Thyroid gland (tissue), 4 donors: Measurements from ENCODE around the gene PIP5KL1.

Source experiments
- POLR2A ChIP-seq, 2 donors: fragments of 450-650 bp; IDR thresholded peaks; one replicate each; pipeline ENCODE4 v1.6.1; 2017; ENCODE audit warnings: antibody characterized with exemption in 2 of 2, mild to moderate bottlenecking in 2 of 2, moderate library complexity in 1 of 2
- TF ChIP-seq, protein P1 (sequence below), 6 experiments: fragments of 200-600 bp in 3 of 6; fragments of 450-650 bp in 3 of 6; sonication (generic) in 3 of 6; IDR thresholded peaks; one replicate each; pipeline ENCODE4 v1.5.1; 2016 to 2019; ENCODE audit warnings: antibody characterized with exemption in 6 of 6, mild to moderate bottlenecking in 2 of 6, inconsistent platforms in 1 of 6, moderate library complexity in 1 of 6

DNA sequence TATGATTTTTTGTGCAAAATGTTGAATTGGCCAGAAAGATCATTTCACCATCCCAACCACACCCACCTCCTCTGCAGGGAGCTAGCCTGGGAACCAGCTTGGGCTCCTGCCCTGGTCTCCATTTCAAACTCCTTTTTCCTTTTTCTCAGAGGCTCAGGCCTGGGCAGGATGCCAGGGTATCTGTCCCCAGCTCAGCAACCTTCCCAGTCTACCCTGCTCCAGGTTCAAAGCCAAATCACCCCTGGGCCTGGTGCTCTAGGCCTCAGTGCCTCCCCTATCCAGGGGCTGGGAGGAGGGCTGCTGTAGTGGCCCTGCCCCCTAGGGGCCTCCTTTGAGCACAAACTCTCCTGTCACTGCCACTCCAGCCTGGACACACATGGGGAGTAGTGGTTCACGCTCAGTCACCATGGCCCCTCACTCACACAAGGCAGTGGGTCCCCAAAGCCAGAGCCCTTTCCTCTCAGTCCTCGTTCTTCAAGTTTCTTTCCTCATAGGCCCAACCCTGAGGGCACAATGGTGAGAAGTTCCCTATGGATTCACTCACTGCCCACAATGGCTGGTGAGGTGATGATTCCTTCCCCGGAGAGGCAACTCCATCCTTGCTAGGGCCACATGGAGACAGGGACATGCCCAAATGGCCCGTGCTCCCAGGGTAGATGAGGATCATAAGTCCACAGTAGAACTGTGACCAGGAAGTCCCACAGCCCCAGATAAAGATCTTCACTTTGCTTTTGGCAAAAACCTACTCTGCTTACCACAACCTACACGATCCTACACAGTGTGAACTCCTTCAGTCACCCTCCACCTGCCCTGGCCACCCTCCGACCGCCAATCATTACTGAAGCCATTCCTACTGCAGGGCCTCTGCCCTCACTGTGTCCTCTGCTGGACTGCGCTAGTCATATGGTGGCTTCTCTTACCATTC is 12.1 kb downstream of the PIP5KL1 start:
- no peak for TF ChIP-seq POLR2A (IDR thresholded peaks at IDR 0.05)
- TF ChIP-seq, protein P1, sequence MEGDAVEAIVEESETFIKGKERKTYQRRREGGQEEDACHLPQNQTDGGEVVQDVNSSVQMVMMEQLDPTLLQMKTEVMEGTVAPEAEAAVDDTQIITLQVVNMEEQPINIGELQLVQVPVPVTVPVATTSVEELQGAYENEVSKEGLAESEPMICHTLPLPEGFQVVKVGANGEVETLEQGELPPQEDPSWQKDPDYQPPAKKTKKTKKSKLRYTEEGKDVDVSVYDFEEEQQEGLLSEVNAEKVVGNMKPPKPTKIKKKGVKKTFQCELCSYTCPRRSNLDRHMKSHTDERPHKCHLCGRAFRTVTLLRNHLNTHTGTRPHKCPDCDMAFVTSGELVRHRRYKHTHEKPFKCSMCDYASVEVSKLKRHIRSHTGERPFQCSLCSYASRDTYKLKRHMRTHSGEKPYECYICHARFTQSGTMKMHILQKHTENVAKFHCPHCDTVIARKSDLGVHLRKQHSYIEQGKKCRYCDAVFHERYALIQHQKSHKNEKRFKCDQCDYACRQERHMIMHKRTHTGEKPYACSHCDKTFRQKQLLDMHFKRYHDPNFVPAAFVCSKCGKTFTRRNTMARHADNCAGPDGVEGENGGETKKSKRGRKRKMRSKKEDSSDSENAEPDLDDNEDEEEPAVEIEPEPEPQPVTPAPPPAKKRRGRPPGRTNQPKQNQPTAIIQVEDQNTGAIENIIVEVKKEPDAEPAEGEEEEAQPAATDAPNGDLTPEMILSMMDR (IDR thresholded peaks at IDR 0.05), result no peak
